MM.1S (cell line): ENCODE measurements around the gene KLHL18.

ENCODE experiments used
- DNase-seq: peaks from one replicate; pipeline ENCODE4 v3.0.0-alpha.2; 2015
- H2AFZ ChIP-seq: fragments of 300-600 bp; sonication (generic); 2 replicates; pipeline ENCODE4 v1.6.0; 2016; ENCODE audit warnings: antibody characterized with exemption, low read length
- H3F3A ChIP-seq: fragments of 300-600 bp; sonication (generic); 2 replicates; pipeline ENCODE4 v1.6.1; 2016; ENCODE audit warnings: mild to moderate bottlenecking, antibody characterized with exemption, low read length, moderate library complexity, mixed read lengths; ENCODE audit not compliant: insufficient read depth
- H3K27ac ChIP-seq: fragments of 300-600 bp; sonication (generic); 2 replicates; pipeline ENCODE4 v1.5.1; 2016; ENCODE audit warnings: mild to moderate bottlenecking, low read length
- H3K27me3 ChIP-seq: fragments of 300-600 bp; sonication (generic); replicated peaks from 2 replicates; pipeline ENCODE4 v1.6.0; 2016; ENCODE audit warnings: low read length; ENCODE audit not compliant: insufficient read depth
- H3K36me3 ChIP-seq: fragments of 300-600 bp; sonication (generic); replicated peaks from 2 replicates; pipeline ENCODE4 v1.6.1; 2016; ENCODE audit warnings: mild to moderate bottlenecking, low read length, mixed read lengths; ENCODE audit not compliant: insufficient read depth
- H3K4me1 ChIP-seq: fragments of 300-600 bp; sonication (generic); 2 replicates; pipeline ENCODE4 v1.6.1; 2016; ENCODE audit warnings: low read length, mixed read lengths
- H3K4me2 ChIP-seq: fragments of 300-600 bp; sonication (generic); 2 replicates; pipeline ENCODE4 v1.6.0; 2016; ENCODE audit warnings: low read depth, low read length
- H3K4me3 ChIP-seq: fragments of 300-600 bp; sonication (generic); 2 replicates; pipeline ENCODE4 v1.5.1; 2016; ENCODE audit warnings: low read length, mixed read lengths
- H3K79me2 ChIP-seq: fragments of 300-600 bp; sonication (generic); 2 replicates; pipeline ENCODE4 v1.6.1; 2016; ENCODE audit warnings: mixed run types, low read length, mixed read lengths
- H3K9ac ChIP-seq: fragments of 300-600 bp; sonication (generic); 2 replicates; pipeline ENCODE4 v1.6.1; 2016; ENCODE audit warnings: low read length, mixed read lengths
- H3K9me2 ChIP-seq: fragments of 300-600 bp; sonication (generic); replicated peaks from 2 replicates; pipeline ENCODE4 v1.6.1; 2016; ENCODE audit warnings: mild to moderate bottlenecking, low read length, mixed read lengths; ENCODE audit not compliant: insufficient read depth
- H3K9me3 ChIP-seq: fragments of 300-600 bp; sonication (generic); replicated peaks from 2 replicates; pipeline ENCODE4 v1.6.1; 2016; ENCODE audit warnings: mild to moderate bottlenecking, low read length, mixed read lengths; ENCODE audit not compliant: insufficient read depth
- H4K20me1 ChIP-seq: fragments of 300-600 bp; sonication (generic); 2 replicates; pipeline ENCODE4 v1.6.1; 2016; ENCODE audit warnings: mild to moderate bottlenecking, low read length, moderate library complexity, mixed read lengths; ENCODE audit not compliant: insufficient read depth
- CTCF ChIP-seq: fragments of 300-600 bp; sonication (generic); IDR thresholded peaks from 2 replicates; pipeline ENCODE4 v1.5.1; 2016; ENCODE audit warnings: antibody characterized with exemption, low read length, mixed read lengths
- EZH2 ChIP-seq: fragments of 300-600 bp; sonication (generic); optimal IDR thresholded peaks from 2 replicates; pipeline ENCODE3; 2017; ENCODE audit warnings: low read depth, mild to moderate bottlenecking, antibody characterized with exemption, low read length, mixed read lengths
- EZH2phosphoT487 ChIP-seq: fragments of 300-600 bp; sonication (generic); IDR thresholded peaks from 2 replicates; pipeline ENCODE4 v1.6.1; 2018; ENCODE audit warnings: antibody characterized with exemption, low read length

The KLHL18 gene

GRCh38 chr3:47266709-47267489 lies 15.8 kb upstream of the KLHL18 start:
- no peaks in the 10 kb centered on the region for H3K27me3 ChIP-seq
- no peak for TF ChIP-seq EZH2
- TF ChIP-seq CTCF, result no peak
- TF ChIP-seq EZH2phosphoT487, result no peak
- H3K9ac ChIP-seq, result no peak overlapping the region
- H3K27ac ChIP-seq, result no peak overlapping the region
- no peak overlapping the region for H3K4me3 ChIP-seq
- no peaks in the 10 kb centered on the region for H3K9me2 ChIP-seq
- H3K9me3 ChIP-seq, result no peaks in the 10 kb centered on the region
- H3K4me2 ChIP-seq, result peak overlapping the region; percentile 15
- H3F3A ChIP-seq, result no peaks in the 10 kb centered on the region
- H3K36me3 ChIP-seq, result no peaks in the 10 kb centered on the region
- H2AFZ ChIP-seq, result peak overlapping the region; percentile 58
- peak; percentile 75 for DNase-seq
- H3K79me2 ChIP-seq, result no peaks in the 10 kb centered on the region
- H4K20me1 ChIP-seq, result no peaks in the 10 kb centered on the region
- peaks cover 10% of the 10 kb centered on the region for H3K4me1 ChIP-seq

GRCh38 chr3:47267490-47267824 lies 15.3 kb upstream of the KLHL18 start:
- Histone ChIP-seq H3K4me1 (peaks cover 10% of the 10 kb centered on the region), H3F3A (no peaks in the 10 kb centered on the region), H4K20me1 (no peaks in the 10 kb centered on the region), H3K9ac (no peak overlapping the region), H3K27me3 (no peaks in the 10 kb centered on the region), H2AFZ (no peak overlapping the region), H3K4me3 (no peak overlapping the region), H3K9me3 (no peaks in the 10 kb centered on the region), H3K27ac (no peak overlapping the region), H3K79me2 (no peaks in the 10 kb centered on the region), H3K36me3 (no peaks in the 10 kb centered on the region), H3K4me2 (no peak overlapping the region), H3K9me2 (no peaks in the 10 kb centered on the region)
- DNase-seq, result no peak
- TF ChIP-seq CTCF (no peak), EZH2 (no peak), EZH2phosphoT487 (no peak)

- no peak overlapping the region for H3K4me3 ChIP-seq
- H3K4me1 ChIP-seq, result peaks cover 10% of the 10 kb centered on the region
- no peaks in the 10 kb centered on the region for H3K79me2 ChIP-seq
- no peak overlapping the region for H2AFZ ChIP-seq
- no peak for TF ChIP-seq EZH2
- TF ChIP-seq CTCF, result no peak
- no peaks in the 10 kb centered on the region for H3K27me3 ChIP-seq
- DNase-seq, result no peak
- H3K4me2 ChIP-seq, result no peak overlapping the region
- H3F3A ChIP-seq, result no peaks in the 10 kb centered on the region
- H3K9me2 ChIP-seq, result no peaks in the 10 kb centered on the region
- no peaks in the 10 kb centered on the region for H3K9me3 ChIP-seq
- no peak overlapping the region for H3K9ac ChIP-seq
- no peaks in the 10 kb centered on the region for H4K20me1 ChIP-seq
- no peak overlapping the region for H3K27ac ChIP-seq
- H3K36me3 ChIP-seq, result no peaks in the 10 kb centered on the region
Measured at GRCh38 chr3:47270526-47270925, 12.2 kb upstream of the KLHL18 start.
